Trophoblast cell (in vitro differentiated cells and primary cell): Measurements from ENCODE around the gene SCMH1.

Source experiments
- DNase-seq, 2 donors: peaks; one replicate each; pipeline ENCODE4 v3.0.0-alpha.2; 2016
- H2AFZ ChIP-seq: 2 replicates; pipeline ENCODE4 v1.6.1; 2013; ENCODE audit warnings: low read length, moderate library complexity, mild to moderate bottlenecking; ENCODE audit not compliant: insufficient read depth, poor library complexity
- H2AK5ac ChIP-seq: 2 replicates; pipeline ENCODE4 v1.6.1; 2013; ENCODE audit warnings: mild to moderate bottlenecking, low read length
- H2BK120ac ChIP-seq: 2 replicates; pipeline ENCODE4 v1.6.1; 2013; ENCODE audit warnings: low read length, mild to moderate bottlenecking, moderate library complexity; ENCODE audit not compliant: insufficient read depth, poor library complexity
- H2BK12ac ChIP-seq: 2 replicates; pipeline ENCODE4 v1.6.1; 2013; ENCODE audit warnings: mild to moderate bottlenecking, low read length, moderate library complexity
- H2BK5ac ChIP-seq: 2 replicates; pipeline ENCODE4 v1.6.1; 2013; ENCODE audit warnings: low read length, low read depth, moderate library complexity, mild to moderate bottlenecking; ENCODE audit not compliant: poor library complexity
- H3K14ac ChIP-seq: 2 replicates; pipeline ENCODE4 v1.6.1; 2013; ENCODE audit warnings: mild to moderate bottlenecking, low read length
- H3K18ac ChIP-seq: 2 replicates; pipeline ENCODE4 v1.6.1; 2013; ENCODE audit warnings: mild to moderate bottlenecking, low read length
- H3K23ac ChIP-seq: 2 replicates; pipeline ENCODE4 v1.6.1; 2013; ENCODE audit warnings: low read length
- H3K27ac ChIP-seq: 2 replicates; pipeline ENCODE4 v1.5.1; 2013; ENCODE audit warnings: low read depth, mild to moderate bottlenecking, inconsistent platforms, low read length, moderate library complexity
- H3K27me3 ChIP-seq: 2 replicates; pipeline ENCODE4 v1.6.1; 2013; ENCODE audit warnings: inconsistent platforms, mild to moderate bottlenecking, low read length, moderate library complexity; ENCODE audit not compliant: insufficient read depth
- H3K36me3 ChIP-seq, 2 experiments: 1 replicate in 1 of 2; 2 replicates in 1 of 2; pipeline ENCODE4 v1.6.1; 2013; ENCODE audit warnings: low read length in 2 of 2, mild to moderate bottlenecking in 2 of 2, moderate library complexity in 1 of 2; ENCODE audit not compliant: insufficient read depth in 2 of 2, control insufficient read depth in 1 of 2
- H3K4ac ChIP-seq: 2 replicates; pipeline ENCODE4 v1.6.1; 2013; ENCODE audit warnings: low read depth, mild to moderate bottlenecking, low read length, moderate library complexity
- H3K4me1 ChIP-seq, 2 experiments: 1 replicate in 1 of 2; 2 replicates in 1 of 2; pipeline ENCODE4 v1.6.1; 2013; ENCODE audit warnings: low read length in 2 of 2, mild to moderate bottlenecking in 2 of 2, moderate library complexity in 1 of 2; ENCODE audit not compliant: insufficient read depth in 2 of 2, control insufficient read depth in 1 of 2
- H3K4me2 ChIP-seq: 2 replicates; pipeline ENCODE4 v1.6.1; 2013; ENCODE audit warnings: inconsistent platforms, mild to moderate bottlenecking, low read length, moderate library complexity
- H3K4me3 ChIP-seq: 2 replicates; pipeline ENCODE4 v1.5.1; 2013; ENCODE audit warnings: mild to moderate bottlenecking, low read depth, low read length, inconsistent platforms
- H3K79me1 ChIP-seq: one replicate; pipeline ENCODE4 v1.6.1; 2013; ENCODE audit warnings: low read length
- H3K79me2 ChIP-seq: 2 replicates; pipeline ENCODE4 v1.6.1; 2013; ENCODE audit warnings: low read length, mild to moderate bottlenecking; ENCODE audit not compliant: control insufficient read depth, insufficient read depth, poor library complexity
- H3K9ac ChIP-seq: 2 replicates; pipeline ENCODE4 v1.6.1; 2013; ENCODE audit warnings: mild to moderate bottlenecking, low read length
- H3K9me3 ChIP-seq: 2 replicates; pipeline ENCODE4 v1.6.1; 2013; ENCODE audit warnings: low read depth, mild to moderate bottlenecking, control low read depth, inconsistent platforms, low read length; ENCODE audit not compliant: insufficient read depth
- H4K12ac ChIP-seq: 2 replicates; pipeline ENCODE4 v1.6.1; 2013; ENCODE audit warnings: low read depth, mild to moderate bottlenecking, low read length, moderate library complexity
- H4K8ac ChIP-seq: 2 replicates; pipeline ENCODE4 v1.6.1; 2013; ENCODE audit warnings: low read depth, mild to moderate bottlenecking, low read length, moderate library complexity
- H4K91ac ChIP-seq: one replicate; pipeline ENCODE4 v1.6.1; 2013; ENCODE audit warnings: low read depth, mild to moderate bottlenecking, low read length, moderate library complexity
- WGBS: extraction: QIAGEN DNeasy Blood & Tissue Kit; methylation state at CpG from one replicate; pipeline ENCODE4 v1.1.7; 2013; ENCODE audit warnings: missing lambda C conversion rate; ENCODE audit not compliant: insufficient read length, insufficient coverage; ENCODE audit errors: extremely low coverage; 5-methylcytosine and 5-hydroxymethylcytosine counted together

Gene SCMH1

GRCh38 chr1:41003127-41003639, 238.9 kb downstream of the SCMH1 start:
- WGBS, result no CpG with 5 or more reads among the region's 9 CpGs
- no peak overlapping the region for H2BK5ac ChIP-seq

DNA sequence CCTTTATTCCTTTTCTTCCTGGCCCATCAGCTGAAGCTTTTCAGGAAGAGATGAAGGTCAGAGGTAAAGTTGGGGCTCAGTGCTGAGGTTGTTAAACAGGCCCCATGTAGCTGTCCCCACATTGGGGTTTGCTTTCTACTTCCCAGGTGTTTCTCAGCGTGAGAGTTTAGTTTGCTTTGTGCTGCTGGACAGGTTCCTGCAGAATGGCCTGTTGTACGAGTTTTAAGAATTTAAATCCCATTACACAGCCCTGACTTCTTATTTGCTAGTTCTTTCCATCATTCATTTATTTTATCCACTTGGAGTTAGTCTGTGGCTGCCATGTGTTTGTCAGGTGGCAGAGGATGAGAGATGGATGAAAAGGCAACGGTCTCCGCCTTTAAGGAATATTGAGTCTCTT, 243.4 kb downstream of the SCMH1 start:
- no peak overlapping the region for H4K8ac ChIP-seq
- WGBS, result no CpG with 5 or more reads among the region's 4 CpGs
- H3K4ac ChIP-seq, result no peak overlapping the region
- H3K23ac ChIP-seq, result no peak overlapping the region
- H4K12ac ChIP-seq, result no peak overlapping the region
- H2BK5ac ChIP-seq, result no peak overlapping the region
- no peak overlapping the region for H3K14ac ChIP-seq
- H3K9ac ChIP-seq, result no peak overlapping the region
- H3K79me2 ChIP-seq, result no peaks in the 10 kb centered on the region
- no peak overlapping the region for H4K91ac ChIP-seq
- no peaks in the 10 kb centered on the region for H3K9me3 ChIP-seq
- no peak overlapping the region for H2BK120ac ChIP-seq
- H3K18ac ChIP-seq, result no peak overlapping the region
- H3K36me3 ChIP-seq, result peaks cover 51 to 65% of the 10 kb centered on the region in 2 experiments
- no peaks in the 10 kb centered on the region for H3K4me1 ChIP-seq
- H2AK5ac ChIP-seq, result no peak overlapping the region
- H3K79me1 ChIP-seq, result no peaks in the 10 kb centered on the region
- H3K4me2 ChIP-seq, result no peak overlapping the region
- no peak for DNase-seq
- H3K4me3 ChIP-seq, result no peak overlapping the region
- H3K27ac ChIP-seq, result no peak overlapping the region
- no peak overlapping the region for H2AFZ ChIP-seq
- H2BK12ac ChIP-seq, result no peak overlapping the region
- no peaks in the 10 kb centered on the region for H3K27me3 ChIP-seq

More at GRCh38 chr1:41003127-41003639, 238.9 kb downstream of the SCMH1 start:
- no peak overlapping the region for H2AFZ ChIP-seq
- no peaks in the 10 kb centered on the region for H3K4me1 ChIP-seq
- no peak overlapping the region for H4K12ac ChIP-seq
- no peak for DNase-seq
- H3K4ac ChIP-seq, result no peak overlapping the region
- H3K27ac ChIP-seq, result no peak overlapping the region
- H3K79me2 ChIP-seq, result no peaks in the 10 kb centered on the region
- H3K23ac ChIP-seq, result no peak overlapping the region
- H3K14ac ChIP-seq, result no peak overlapping the region
- H3K4me2 ChIP-seq, result no peak overlapping the region
- H2BK120ac ChIP-seq, result no peak overlapping the region
- peaks cover 61 to 77% of the 10 kb centered on the region in 2 experiments for H3K36me3 ChIP-seq
- no peak overlapping the region for H4K91ac ChIP-seq
- H2AK5ac ChIP-seq, result no peak overlapping the region
- no peak overlapping the region for H3K9ac ChIP-seq
- no peaks in the 10 kb centered on the region for H3K27me3 ChIP-seq
- H3K4me3 ChIP-seq, result no peak overlapping the region
- H3K18ac ChIP-seq, result no peak overlapping the region
- no peak overlapping the region for H4K8ac ChIP-seq
- H3K9me3 ChIP-seq, result no peaks in the 10 kb centered on the region
- no peaks in the 10 kb centered on the region for H3K79me1 ChIP-seq
- H2BK12ac ChIP-seq, result no peak overlapping the region

DNA sequence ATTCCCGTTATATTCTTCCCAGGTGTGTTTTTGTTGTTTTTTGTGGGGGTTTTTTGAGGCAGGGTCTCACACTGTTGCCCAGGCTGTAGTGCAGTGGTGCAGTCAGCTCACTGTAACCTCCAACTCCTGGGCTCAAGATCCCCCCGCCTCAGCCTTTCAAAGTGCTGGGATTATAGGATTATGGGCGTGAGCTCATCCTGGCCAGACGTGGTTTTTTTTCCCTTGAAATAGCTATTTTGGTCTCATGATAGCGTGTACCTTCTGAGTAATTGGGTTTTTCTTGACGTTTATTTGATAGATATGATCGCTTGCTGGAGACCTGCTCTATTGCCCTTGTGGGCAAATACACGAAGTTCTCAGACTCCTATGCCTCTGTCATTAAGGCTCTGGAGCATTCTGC, 245.0 kb downstream of the SCMH1 start:
- no peak overlapping the region for H3K4me2 ChIP-seq
- no peaks in the 10 kb centered on the region for H3K79me1 ChIP-seq
- H2BK12ac ChIP-seq, result no peak overlapping the region
- no peak overlapping the region for H4K91ac ChIP-seq
- H2BK120ac ChIP-seq, result no peak overlapping the region
- peaks cover 50 to 63% of the 10 kb centered on the region in 2 experiments for H3K36me3 ChIP-seq
- no peak overlapping the region for H4K8ac ChIP-seq
- H3K14ac ChIP-seq, result no peak overlapping the region
- H3K9me3 ChIP-seq, result no peaks in the 10 kb centered on the region
- no peak overlapping the region for H3K4ac ChIP-seq
- no peak overlapping the region for H3K18ac ChIP-seq
- H2AFZ ChIP-seq, result no peak overlapping the region
- no peak overlapping the region for H2BK5ac ChIP-seq
- no CpG with 5 or more reads among the region's 8 CpGs for WGBS
- H3K4me3 ChIP-seq, result no peak overlapping the region
- H3K4me1 ChIP-seq, result no peaks in the 10 kb centered on the region
- H2AK5ac ChIP-seq, result no peak overlapping the region
- H3K27me3 ChIP-seq, result no peaks in the 10 kb centered on the region
- H3K79me2 ChIP-seq, result no peaks in the 10 kb centered on the region
- H3K9ac ChIP-seq, result no peak overlapping the region
- no peak overlapping the region for H4K12ac ChIP-seq
- H3K27ac ChIP-seq, result no peak overlapping the region
- no peak overlapping the region for H3K23ac ChIP-seq
- no peak for DNase-seq

- Histone ChIP-seq H2BK120ac (no peak overlapping the region), H4K91ac (no peak overlapping the region)
Observed at GRCh38 chr1:40989066-40989465, 253.0 kb downstream of the SCMH1 start.

More at GRCh38 chr1:40989066-40989465, 253.0 kb downstream of the SCMH1 start:
- Histone ChIP-seq H2BK12ac (no peak overlapping the region), H3K23ac (no peak overlapping the region), H3K4me1 (no peaks in the 10 kb centered on the region), H3K79me1 (no peaks in the 10 kb centered on the region), H3K36me3 (peaks cover 35 to 61% of the 10 kb centered on the region in 2 experiments), H3K14ac (no peak overlapping the region), H4K12ac (no peak overlapping the region), H3K27ac (no peak overlapping the region), H2BK5ac (no peak overlapping the region), H3K27me3 (no peaks in the 10 kb centered on the region), H3K18ac (no peak overlapping the region), H3K9ac (no peak overlapping the region), H4K8ac (no peak overlapping the region), H3K79me2 (no peaks in the 10 kb centered on the region), H3K4me3 (no peak overlapping the region), H3K4me2 (no peak overlapping the region), H3K4ac (no peak overlapping the region), H2AFZ (no peak overlapping the region), H3K9me3 (no peaks in the 10 kb centered on the region), H2AK5ac (no peak overlapping the region)
- DNase-seq, result no peak
- WGBS, result no CpG with 5 or more reads among the region's 5 CpGs
